Inflammatory macrophage treated with lipopolysaccharide for 4 hours (primary cell): ENCODE data around the gene ZNF407.
"Not testable (repeated sequence)": the region's sequence is repeated elsewhere in the genome, so short reads cannot be mapped to it uniquely, and the experiment has no call there.

ENCODE experiments used
- DNase-seq: peaks from one replicate; pipeline ENCODE4 v3.0.0-alpha.2; 2020

ZNF407 gene

DNA sequence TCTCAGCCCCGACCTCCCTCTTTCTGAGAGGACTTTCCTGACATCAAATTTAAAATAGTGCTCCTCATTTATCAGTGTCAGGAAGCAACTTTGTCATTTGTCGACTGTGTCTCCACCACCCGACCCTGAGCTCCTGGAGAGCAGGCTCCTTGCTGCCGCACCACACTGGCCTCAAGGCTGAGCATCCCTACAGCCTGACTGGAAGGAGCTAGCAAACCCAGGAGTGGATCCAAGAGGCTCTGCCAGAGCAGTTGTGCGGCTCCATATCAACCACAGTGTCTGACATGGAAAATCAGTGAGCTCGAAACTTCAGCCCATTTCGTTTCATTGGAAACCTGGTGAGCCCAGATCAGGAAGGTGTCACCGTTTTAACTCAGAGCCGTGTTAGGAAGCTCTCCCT lies 486.1 kb downstream of the ZNF407 start:
- DNase-seq = no peak

DNA sequence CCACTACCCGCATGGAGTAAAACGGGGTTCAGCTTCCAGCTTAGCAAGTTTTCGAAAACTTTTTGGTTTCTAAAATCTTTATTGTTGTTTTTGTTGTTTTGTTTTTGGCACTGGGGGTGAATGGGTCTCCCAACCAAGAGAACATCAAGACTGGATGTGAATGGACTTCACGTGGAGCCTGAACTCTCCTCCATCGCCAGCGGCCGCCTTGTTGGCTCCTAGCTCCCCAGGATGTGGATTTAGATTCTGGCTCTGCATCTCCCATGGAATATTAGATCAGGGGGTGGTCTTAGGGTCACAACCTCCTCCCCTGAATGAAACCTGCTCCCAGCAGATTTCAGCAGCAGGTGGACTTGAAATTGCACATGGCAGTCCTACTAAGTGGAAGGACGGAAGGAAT lies 488.0 kb downstream of the ZNF407 start:
- DNase-seq = not testable (repeated sequence)

DNA sequence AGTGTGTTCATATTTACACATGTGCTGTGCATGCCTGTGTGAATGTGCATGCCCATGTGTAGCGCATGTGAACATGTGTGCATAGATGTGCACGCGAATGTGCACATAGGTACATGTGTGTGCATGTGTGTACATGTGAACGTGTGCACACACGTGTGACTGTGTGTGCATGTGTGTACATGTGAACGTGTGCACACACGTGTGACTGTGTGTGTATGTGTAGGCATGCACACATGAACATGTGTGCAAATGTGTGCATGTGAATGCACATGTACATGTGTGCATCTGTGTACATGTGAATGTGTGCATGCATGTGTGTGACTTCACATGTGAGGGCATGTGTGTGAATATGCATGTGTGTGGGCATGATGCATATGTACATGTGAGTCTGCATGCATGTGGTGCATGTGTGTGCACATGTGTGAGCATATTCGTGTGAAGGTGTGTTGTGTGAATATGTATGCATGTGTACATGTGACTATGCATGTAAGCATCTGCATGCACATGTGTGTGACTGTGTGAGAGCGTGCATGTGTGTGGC lies 488.9 kb downstream of the ZNF407 start:
- no peak for DNase-seq

DNA sequence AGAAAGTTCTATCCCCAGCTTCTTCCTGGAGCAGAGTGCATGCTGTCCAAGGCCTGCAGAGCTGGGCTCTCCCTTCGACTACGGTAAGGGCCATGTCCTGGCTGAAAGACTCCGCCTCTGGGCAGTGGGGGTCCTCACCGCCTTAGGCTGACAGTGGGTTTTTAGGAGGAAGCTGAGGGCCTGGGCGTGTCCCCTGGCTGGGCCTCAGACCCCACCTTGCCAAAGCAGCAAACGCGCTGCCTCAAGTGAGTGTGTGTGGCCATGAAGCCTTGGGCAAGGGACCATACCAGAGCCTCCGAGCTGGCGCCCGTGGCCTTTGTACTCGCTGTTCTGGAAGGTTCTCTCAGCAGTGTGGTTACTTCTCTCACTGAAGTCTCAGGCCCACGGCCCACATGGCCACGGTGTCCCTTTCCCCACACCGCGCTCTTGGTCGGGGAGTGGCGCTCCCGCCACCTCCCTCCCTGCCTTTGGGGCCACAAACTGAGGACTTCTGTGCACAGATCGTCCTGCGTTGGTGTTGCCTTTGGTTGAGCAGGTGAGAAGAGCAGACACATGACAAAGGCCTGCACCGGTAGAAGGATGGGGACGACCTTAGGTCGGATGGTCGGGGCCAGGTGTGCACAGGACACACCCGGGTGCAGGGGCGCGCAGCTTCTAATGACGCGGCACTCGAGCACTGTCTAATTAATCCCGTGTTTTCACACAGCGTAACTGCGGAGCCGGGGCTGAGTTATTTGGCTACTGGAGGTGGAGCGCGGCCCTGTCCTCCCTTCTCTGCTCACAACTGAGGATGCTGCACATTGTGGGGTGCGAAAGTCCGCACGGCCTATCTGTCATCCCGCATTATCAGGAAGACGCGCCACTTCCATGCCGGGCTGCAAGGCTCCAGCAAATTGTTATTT lies 489.7 kb downstream of the ZNF407 start:
- no peak for DNase-seq

DNA sequence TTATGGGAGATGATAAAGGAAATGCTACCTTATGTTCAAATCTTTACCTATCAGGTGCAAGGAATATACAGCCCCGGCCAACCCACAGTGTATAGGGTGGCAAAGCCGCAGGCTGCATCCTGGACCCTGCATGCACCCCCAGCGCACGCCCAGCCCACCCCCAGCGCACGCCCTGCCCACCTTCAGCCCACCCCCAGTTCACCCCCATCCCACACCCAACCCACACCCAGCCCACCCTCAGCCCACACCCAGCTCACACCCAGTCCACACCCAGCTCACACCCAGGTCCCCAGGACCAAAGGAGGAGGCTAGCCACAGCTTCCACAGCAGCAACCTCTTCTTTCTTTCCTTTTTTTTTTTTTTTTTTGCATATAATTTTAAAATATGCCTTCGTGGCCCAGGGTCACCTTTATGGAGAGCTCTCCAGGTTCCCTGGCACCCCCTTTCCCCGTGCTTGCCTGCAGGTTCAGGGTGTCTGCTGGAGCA lies 490.4 kb downstream of the ZNF407 start:
- no peak for DNase-seq

DNA sequence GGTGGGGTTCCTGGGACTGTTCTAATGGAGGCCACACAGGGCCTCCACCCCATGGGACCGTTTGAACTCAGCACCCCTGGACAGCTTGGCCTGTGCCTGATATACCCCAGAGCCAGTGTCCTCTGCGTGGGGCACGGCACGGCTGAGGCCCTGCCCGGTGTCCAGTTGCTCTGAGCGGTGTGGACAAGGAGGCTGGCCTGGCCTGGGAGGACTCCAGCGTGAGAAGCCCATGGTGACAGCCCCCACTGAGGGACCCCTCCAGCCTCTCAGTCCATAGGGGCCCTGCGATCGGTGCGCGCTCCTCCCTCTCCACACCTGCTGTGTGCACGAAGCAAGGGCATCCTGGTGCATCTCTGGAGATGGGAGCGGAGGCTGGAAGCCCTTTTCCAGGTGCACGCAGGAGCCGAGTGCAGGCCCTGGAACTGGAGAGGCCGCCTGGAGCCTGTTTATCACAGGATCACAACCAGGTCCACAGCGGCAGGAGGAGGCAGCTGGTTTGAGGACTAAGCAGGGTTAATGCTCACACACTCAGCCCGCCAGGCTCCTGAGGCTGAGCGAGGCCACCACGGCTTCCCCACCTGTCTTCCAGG lies 491.0 kb downstream of the ZNF407 start:
- DNase-seq = no peak

DNA sequence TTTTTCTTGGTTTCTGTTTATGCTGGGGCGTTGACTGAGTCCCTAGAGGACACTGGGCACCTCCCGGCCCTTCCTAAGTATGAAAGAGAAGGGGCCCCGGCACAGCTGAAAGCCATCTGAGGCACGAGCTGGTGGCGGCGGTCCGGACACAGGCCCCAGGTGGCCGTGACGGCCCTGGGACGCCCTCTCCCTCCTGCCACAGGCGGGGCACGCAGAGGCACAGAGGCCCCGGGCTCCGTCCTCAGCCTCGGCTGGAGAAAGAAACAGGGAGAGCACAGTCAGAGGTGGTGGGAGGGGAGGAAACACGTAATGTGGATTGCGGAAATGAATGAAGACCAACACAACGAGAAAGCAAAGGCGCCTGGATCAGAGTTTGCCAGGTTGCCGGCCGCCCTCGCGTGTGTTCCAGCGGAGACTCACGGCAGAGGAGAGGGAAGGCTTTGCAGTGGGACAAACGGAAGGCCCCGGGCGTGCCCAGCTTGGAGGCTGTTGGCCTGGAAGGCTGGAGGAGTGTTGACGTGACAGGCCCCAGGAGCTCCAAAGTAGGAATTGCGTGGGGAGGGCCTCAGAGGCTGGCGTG lies 492.2 kb downstream of the ZNF407 start:
- no peak for DNase-seq

DNA sequence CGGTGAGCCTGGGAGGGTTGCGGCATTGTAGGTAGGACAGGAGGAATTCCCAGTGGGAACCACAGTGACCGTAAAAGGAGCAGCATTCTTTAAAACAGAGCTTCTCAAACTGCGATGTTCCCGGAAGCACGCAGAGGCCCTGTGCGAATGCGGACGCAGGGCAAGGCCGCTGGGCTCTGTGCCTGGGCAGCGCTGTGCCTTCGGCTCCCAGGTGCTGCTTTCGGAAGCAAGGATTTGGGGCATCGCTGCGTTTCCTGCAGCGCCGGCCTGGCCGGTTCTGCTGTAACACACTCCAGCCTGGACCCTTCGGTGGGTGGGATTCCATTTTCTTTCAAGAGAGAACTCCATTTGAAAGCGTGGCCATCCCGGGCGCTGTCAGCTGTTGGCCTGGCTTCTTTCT lies 492.7 kb downstream of the ZNF407 start:
- DNase-seq = no peak

DNA sequence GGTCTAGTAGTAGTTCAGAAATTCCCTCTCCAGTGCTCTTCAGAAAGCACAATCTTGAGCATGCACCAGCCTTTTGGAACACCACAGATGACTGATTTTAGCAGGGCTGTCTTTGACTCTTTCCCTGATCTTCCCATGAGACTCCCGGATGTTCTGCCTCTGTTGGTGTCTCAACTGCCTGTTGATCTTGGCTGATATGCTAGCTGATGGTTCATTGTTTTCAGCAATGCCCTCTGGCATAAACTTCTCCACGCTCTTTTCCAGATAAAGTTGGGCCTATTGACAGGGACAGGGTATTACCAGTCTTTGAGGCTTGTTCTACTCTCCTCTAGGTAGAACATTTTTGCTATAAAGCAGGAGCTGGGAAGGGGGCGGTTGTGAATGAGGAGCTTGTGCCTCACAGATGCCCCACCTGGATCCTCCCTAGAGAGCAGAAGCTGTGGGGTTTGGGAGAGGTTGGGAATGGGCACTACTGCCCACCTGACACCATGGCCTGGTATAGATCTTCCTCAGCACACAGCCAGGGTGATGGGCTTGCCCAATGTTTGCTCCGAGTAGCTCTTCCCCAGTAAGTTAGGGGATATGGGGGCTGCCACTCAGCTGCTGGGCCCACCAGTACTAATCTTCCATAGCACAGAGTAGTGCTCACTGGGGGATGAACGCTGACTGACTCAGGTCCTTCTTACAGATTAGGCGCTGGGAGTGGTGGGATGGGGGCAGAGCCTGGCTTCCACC lies 500.0 kb downstream of the ZNF407 start:
- DNase-seq = no peak

DNA sequence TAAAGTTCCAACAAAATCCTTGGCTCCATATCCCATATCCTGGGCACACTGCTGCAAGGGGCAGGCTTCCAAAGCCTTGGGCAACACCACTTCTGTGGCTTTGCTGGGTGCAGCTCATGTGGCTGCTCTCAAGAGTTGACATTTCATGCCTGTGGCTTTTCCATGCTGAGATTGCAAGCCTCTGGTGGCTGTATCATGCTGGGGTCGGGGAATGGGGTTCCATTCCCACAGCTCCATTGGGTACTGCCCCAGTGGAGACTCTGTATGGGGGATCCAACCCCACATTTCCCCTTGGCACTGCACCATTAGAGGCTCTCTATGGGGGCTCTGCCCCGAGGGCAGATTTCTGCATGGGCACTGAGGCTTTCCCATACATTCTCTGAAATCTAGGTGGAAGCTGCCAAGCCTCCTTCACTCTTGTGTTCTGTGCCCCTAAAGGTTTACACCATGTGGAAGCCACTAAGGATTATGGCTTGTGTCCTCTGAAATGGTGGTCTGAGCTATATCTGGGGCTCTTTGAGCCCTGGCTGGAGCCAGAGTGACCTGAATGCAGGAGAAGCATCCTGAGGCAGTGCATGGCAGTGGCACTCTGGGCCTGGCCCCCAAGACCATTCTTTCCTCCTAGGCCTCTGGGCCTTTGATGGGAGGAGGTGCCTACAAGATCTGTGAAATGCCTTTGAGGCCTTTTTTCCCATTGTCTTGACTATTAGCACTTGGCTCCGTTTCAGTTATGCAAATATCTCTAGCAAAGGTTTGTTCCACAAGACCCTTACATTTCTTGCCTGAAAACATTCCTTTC lies 503.4 kb downstream of the ZNF407 start:
- DNase-seq = no peak

DNA sequence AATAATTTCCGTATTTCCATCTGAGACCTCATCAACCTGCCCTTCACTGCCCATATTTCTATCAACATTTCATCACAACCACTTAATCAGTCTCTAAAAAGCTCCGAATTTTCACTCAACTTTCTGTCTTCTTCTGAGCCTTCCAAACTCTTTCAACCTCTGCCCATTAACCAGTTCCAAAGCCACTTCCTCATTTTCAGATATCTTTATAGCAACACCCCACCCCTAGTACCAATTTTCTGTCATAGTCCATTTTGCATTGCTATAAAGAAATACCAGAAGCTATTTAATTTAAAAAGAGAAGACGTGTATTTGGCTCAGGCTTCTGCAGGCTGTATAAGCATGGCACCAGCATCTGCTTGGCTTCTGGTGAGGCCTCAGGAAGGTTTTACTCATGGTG lies 504.2 kb downstream of the ZNF407 start:
- DNase-seq = no peak

DNA sequence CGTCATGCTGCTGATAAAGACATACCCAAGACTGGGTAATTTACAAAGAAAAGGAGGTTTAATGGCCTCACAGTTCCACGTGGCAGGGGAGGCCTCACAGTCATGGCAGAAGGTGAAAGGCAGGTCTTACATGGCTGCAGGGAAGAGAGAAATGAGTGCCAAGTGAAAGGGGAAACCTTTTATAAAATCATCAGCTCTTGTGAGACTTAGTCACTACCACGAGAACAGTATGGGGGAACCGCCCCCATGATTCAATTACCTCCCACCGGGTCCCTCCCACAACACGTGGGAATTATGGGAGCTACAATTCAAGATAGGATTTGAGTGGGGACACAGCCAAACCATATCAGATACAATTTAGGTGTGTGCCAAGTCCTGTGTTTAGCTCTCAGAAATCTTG lies 506.4 kb downstream of the ZNF407 start:
- not testable (repeated sequence) for DNase-seq

DNA sequence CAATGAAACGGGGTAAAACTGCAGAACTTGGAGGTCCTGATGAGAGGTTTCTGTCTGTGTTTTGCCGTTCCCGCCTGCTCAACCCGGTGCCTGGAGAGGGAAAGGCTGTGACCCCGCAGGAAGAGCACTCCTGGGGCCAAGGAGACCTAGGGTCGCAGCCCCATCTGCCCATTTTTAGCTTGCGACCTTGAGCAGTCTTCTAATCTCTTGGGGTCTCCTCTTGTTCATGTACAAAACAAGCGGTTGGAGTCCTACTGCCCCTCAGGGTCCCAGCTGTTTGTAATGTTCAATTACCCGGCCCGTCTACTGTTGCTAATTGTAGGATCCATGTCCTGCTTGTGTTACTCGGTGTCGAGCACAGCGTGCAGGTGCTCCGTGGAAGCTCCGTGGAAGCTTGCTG lies 506.8 kb downstream of the ZNF407 start:
- no peak for DNase-seq

DNA sequence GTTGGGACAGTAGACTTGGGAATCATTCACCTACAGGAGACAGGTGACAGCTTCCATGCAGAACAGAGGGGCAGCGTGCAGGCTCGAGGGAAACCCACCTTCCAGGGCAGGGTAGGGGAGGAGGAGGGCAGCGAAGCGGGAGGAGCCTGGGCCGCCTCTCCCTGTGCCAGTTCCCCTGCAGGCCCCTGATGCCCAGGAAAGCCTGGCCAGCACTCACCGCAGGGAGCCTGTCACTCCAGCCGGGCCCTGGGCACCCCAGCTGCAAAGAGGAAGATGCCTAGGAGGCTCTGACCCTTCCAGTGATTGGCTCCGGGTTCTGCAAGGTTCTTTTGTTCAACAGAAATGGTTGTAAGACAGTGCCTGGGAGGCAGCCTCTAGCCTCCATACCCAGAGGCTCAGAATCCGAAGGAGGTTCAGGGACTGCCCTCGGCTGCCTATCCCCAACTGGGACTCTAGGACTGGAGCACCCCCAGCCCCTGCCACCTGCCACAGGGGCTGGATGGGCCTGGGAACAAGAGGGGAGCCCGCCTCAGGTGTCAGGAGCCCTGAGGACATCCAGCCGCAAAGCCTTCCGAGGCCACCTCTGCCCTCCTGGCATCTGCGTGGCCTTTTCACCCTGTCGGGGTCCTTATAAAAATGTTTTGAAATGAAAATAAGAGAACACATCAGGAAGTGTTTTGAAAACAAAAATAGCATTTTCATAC lies 508.0 kb downstream of the ZNF407 start:
- no peak for DNase-seq

DNA sequence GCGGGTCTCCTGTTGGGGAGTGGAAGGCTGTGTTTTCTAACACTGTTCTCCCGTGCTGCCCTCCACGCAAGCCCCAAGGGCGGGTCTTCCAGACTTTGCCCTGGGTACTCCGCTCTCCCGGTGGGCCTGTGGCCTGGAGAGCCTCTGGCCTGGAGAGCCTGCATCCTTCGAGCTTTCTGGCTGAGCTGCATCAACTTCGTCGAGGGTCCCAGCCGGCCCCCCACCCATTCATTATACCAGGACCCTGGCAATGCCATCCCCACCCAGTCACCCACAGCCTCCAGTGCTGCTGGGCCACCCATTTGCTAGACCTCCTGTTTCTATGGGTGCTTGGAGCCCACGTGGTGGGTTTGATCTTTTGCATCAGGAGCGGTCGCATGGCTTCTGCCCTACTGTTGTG lies 509.1 kb downstream of the ZNF407 start:
- no peak for DNase-seq

DNA sequence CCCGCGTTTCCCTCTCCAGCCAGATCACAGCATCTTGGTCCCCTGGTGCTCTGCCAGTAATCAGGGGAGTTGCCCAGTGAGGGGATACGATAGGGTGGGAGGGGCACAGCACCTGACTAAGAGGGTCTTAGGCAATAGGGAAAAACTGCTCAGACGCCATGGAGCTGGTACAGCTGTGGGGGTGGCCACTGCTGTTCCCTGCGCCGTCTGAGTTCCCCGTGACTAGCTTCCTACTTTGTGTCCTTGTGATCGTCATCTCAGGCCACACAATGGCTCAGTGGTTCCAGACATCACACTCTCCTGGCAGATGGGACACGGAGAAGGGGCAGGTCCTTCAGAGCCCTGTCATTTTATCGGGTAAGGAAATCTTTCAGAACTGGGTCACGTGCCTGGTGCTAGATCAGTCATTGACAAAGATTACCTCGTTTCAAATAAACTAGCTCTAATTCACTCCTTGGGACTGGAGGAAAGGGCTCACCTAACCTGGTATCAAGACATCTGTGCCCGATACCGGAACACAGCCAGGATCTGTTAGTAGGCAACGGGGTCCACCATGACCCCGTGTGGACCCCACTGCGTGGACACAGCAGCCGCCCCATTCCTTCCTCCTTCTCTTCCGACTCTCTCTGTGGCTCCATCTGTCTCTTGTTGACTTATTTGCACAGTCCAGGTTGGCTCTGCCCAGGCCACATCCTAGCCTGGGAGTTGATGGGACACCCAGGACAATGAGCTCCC lies 509.7 kb downstream of the ZNF407 start:
- DNase-seq = no peak

DNA sequence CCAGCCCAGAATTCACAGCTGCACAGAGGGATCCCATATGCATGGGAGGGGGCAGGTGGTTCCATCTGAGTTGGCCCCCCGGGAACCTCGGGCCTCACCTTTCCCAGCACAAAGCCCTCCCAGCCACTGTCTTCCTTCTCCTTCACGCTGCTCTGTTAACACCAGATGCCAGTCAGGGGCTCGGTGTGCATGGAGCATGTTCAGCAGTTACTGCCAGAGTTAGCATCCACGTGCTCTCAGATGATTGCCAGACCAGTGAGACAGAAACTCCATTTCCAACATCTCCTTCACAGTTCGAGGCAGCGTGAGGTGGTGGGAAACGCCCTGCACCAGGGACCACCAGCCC lies 510.2 kb downstream of the ZNF407 start:
- no peak for DNase-seq

DNA sequence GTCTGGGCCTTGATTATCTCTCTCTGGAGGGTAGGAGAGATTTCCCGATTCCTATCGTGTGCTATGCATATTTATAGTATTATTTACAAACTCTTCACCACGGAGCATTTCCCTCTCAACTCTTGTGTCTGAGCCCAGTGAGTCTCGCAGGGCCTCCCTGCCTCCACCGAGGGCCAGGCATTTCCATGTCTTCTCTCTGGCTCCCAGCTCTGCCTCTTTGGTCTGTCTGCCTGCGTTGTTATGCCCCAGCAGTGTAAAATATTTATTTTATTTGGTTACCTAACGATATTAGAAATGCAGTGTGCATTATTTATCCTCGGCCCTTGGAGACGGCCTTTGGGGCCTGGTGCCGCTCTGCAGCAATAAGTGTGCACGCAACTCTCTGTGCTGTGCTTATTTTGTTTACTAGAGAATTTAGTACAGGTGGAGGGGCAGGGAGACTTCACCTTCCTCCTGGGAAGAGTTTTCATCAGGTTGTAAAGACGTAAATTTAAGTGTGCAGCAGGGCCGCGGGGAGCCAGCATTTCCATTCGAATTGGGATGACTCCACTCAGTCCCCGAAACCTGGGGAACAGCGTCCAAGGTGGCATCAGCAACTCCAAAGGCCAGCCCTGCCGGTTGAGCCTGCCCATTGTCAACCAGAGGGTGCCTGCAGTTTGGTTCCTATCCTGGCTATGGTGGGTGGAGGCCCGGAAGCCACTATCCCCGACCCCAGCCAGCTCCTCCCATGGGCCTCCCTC lies 511.1 kb downstream of the ZNF407 start:
- no peak for DNase-seq

DNA sequence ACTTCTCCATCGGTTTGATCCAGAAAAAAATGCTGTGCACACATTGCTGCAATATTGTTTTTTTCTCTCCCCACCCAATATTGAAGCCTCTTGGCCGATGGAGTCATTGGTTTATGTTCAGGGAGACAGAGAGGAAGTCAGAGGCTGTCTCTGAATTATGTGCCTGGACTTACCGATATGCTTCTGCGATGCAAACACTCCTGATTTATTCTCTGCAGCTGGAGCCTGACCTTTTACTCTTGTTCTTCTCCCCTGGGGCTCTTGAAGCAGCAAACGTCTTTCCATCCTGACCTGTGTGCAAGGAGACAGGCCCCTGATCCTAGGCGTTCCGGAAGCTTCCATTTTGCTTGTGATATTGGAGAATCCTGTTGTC lies 511.6 kb downstream of the ZNF407 start:
- no peak for DNase-seq

DNA sequence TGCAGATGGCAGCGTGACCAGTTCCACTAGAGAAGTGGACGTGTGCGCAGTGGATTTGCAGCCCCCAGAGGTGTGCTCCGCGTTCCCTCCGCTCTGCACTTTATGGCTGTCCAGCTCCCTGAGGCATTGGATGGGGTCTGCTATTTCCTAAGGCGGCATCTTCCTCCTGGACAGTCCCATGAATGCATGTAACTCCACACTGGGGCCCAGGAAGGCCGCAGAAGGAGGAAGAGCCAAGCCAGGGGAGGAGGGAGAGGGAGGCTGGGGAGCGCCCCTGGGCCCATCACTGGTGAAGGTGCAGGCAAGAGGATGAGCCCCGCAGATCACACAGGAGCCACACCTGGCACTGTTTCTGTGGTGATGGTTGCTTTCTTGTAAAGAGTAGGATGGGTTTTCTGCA lies 512.1 kb downstream of the ZNF407 start:
- no peak for DNase-seq
